ENCODE data around the gene BANF2.

BANF2 gene

GRCh38 chr20:17708675-17709360 is 9.1 kb downstream of the BANF2 start:
- DNase-seq (ENCODE audit: low read depth, low spot score) = no peak

- no peak for DNase-seq (ENCODE audit: low read depth, low spot score)
Observed at GRCh38 chr20:17709361-17710293, 9.9 kb downstream of the BANF2 start.

- DNase-seq (ENCODE audit: low read depth, low spot score) = peak; percentile 42
Observed at GRCh38 chr20:17710379-17711266, 10.9 kb downstream of the BANF2 start.

GRCh38 chr20:17711267-17711627 is 11.5 kb downstream of the BANF2 start:
- no peak for DNase-seq (ENCODE audit: low read depth, low spot score)

- DNase-seq (ENCODE audit: low read depth, low spot score) = no peak
Observed at GRCh38 chr20:17712201-17712600, 12.4 kb downstream of the BANF2 start.

- DNase-seq (ENCODE audit: low read depth, low spot score) = no peak
Observed at GRCh38 chr20:17712708-17713107, 12.9 kb downstream of the BANF2 start.

GRCh38 chr20:17714597-17714996 is 14.8 kb downstream of the BANF2 start:
- DNase-seq (ENCODE audit: low read depth, low spot score) = peak; percentile 13

GRCh38 chr20:17715075-17715474 is 15.3 kb downstream of the BANF2 start:
- no peak for DNase-seq (ENCODE audit: low read depth, low spot score)

- DNase-seq (ENCODE audit: low read depth, low spot score) = no peak
Observed at GRCh38 chr20:17716331-17716730, 16.6 kb downstream of the BANF2 start.

GRCh38 chr20:17720755-17721154 is 21.0 kb downstream of the BANF2 start:
- DNase-seq (ENCODE audit: low read depth, low spot score) = no peak

GRCh38 chr20:17721802-17722486 is 22.2 kb downstream of the BANF2 start:
- no peak for DNase-seq (ENCODE audit: low read depth, low spot score)

GRCh38 chr20:17722493-17723300 is 22.9 kb downstream of the BANF2 start:
- no peak for DNase-seq (ENCODE audit: low read depth, low spot score)

GRCh38 chr20:17723301-17723691 is 23.5 kb downstream of the BANF2 start:
- no peak for DNase-seq (ENCODE audit: low read depth, low spot score)

- DNase-seq (ENCODE audit: low read depth, low spot score) = peak; percentile 17
Observed at GRCh38 chr20:17725094-17725835, 25.5 kb downstream of the BANF2 start.

- DNase-seq (ENCODE audit: low read depth, low spot score) = no peak
Observed at GRCh38 chr20:17726902-17727301, 27.1 kb downstream of the BANF2 start.

- DNase-seq (ENCODE audit: low read depth, low spot score) = no peak
Observed at GRCh38 chr20:17727351-17727750, 27.6 kb downstream of the BANF2 start.

- DNase-seq (ENCODE audit: low read depth, low spot score) = no peak
Observed at GRCh38 chr20:17728074-17728473, 28.3 kb downstream of the BANF2 start.

- DNase-seq (ENCODE audit: low read depth, low spot score) = no peak
Observed at GRCh38 chr20:17730071-17730470, 30.3 kb downstream of the BANF2 start.

- DNase-seq (ENCODE audit: low read depth, low spot score) = no peak
Observed at GRCh38 chr20:17731233-17731632, 31.5 kb downstream of the BANF2 start.

All from astrocyte of the hippocampus (primary cell).